ENCODE measurements around the gene BRMS1L.

- TF ChIP-seq SMAD3 (CRISPR knock-in tag; conservative IDR thresholded peaks at IDR 0.05): no peak
- no peak for TF ChIP-seq STAT6 (CRISPR knock-in tag; IDR thresholded peaks at IDR 0.05)
- no peak for TF ChIP-seq MAX (CRISPR knock-in tag; IDR thresholded peaks at IDR 0.05)
- TF ChIP-seq CTCF (IDR thresholded peaks at IDR 0.05 in 2 of 3, conservative IDR thresholded peaks at IDR 0.05 in 1 of 3; ENCODE audit: insufficient read depth in 2 of 3, low read depth in 1 of 3, low read length in 3 of 3): no peak
- TF ChIP-seq BRF1 (IDR thresholded peaks at IDR 0.05; ENCODE audit: borderline replicate concordance, extremely low read depth, insufficient read length): no peak
- TF ChIP-seq MED1 (CRISPR knock-in tag; IDR thresholded peaks at IDR 0.05; ENCODE audit: borderline replicate concordance): no peak
- TF ChIP-seq JUND (IDR thresholded peaks at IDR 0.05; ENCODE audit: borderline replicate concordance, low read depth, low read length): no peak
- no peak for TF ChIP-seq JUND (tag; IDR thresholded peaks at IDR 0.05; ENCODE audit: borderline replicate concordance, low read depth, low read length)
- TF ChIP-seq TARDBP (IDR thresholded peaks at IDR 0.05): no peak
- no peak for TF ChIP-seq ZFP30 (CRISPR knock-in tag; IDR thresholded peaks at IDR 0.05; ENCODE audit: borderline replicate concordance)
- no peak for TF ChIP-seq PATZ1 (CRISPR knock-in tag; IDR thresholded peaks at IDR 0.05; ENCODE audit: borderline replicate concordance)
- no peak for TF ChIP-seq TOE1 (IDR thresholded peaks at IDR 0.05; ENCODE audit: borderline replicate concordance)
- no peak for TF ChIP-seq TOE1 (CRISPR knock-in tag; IDR thresholded peaks at IDR 0.05; ENCODE audit: borderline replicate concordance, low read depth)
- no peak for TF ChIP-seq MLLT1 (IDR thresholded peaks at IDR 0.05)
- no peak for TF ChIP-seq CHD1 (IDR thresholded peaks at IDR 0.05; ENCODE audit: low read length)
- TF ChIP-seq STAG1 (CRISPR knock-in tag; IDR thresholded peaks at IDR 0.05; ENCODE audit: borderline replicate concordance): no peak
Observed at GRCh38 chr14:35867280-35867629, 41.1 kb downstream of the BRMS1L start.

Data from K562 (cell line).